HEK293T (cell line): ENCODE measurements around the gene ACKR1.

Experiments used
- CTCF ChIA-PET: fragments of 350-600 bp; formaldehyde crosslinking; extraction: SDS; loops from one replicate; lab custom pipeline; 2021; ENCODE audit warnings: antibody characterized with exemption, inconsistent platforms; lab: Yijun Ruan, JAX
- POLR2A ChIA-PET: fragments of 350-600 bp; formaldehyde crosslinking; extraction: SDS; loops from one replicate; lab custom pipeline; 2020; ENCODE audit warnings: antibody characterized with exemption, inconsistent platforms; lab: Yijun Ruan, JAX
- DNase-seq: peaks from one replicate; pipeline ENCODE4 v3.0.0; 2012; ENCODE audit warnings: mixed read lengths; ENCODE audit errors: extremely low spot score
- ARNT ChIP-seq: fragments of 450-650 bp; IDR thresholded peaks from 2 replicates; pipeline ENCODE4 v1.6.1; 2017; ENCODE audit warnings: mild to moderate bottlenecking
- BHLHE40 ChIP-seq: fragments of 450-650 bp; IDR thresholded peaks from 2 replicates; pipeline ENCODE4 v1.6.1; 2016; ENCODE audit warnings: mild to moderate bottlenecking, moderate library complexity, borderline replicate concordance
- CTBP1 ChIP-seq: fragments of 450-650 bp; IDR thresholded peaks from 2 replicates; pipeline ENCODE4 v1.6.1; 2016; ENCODE audit warnings: borderline replicate concordance
- ELF4 ChIP-seq: fragments of 450-650 bp; IDR thresholded peaks from 2 replicates; pipeline ENCODE4 v1.6.1; 2017; ENCODE audit warnings: antibody characterized with exemption
- FOXA1 ChIP-seq: fragments of 450-650 bp; IDR thresholded peaks from 2 replicates; pipeline ENCODE4 v1.6.1; 2016; ENCODE audit warnings: mild to moderate bottlenecking
- FOXK2 ChIP-seq: fragments of 450-650 bp; IDR thresholded peaks from 2 replicates; pipeline ENCODE4 v1.6.1; 2016; ENCODE audit warnings: mild to moderate bottlenecking
- FOXM1 ChIP-seq: fragments of 450-650 bp; IDR thresholded peaks from 2 replicates; pipeline ENCODE4 v1.6.1; 2017; ENCODE audit warnings: mild to moderate bottlenecking, borderline replicate concordance
- HDGF ChIP-seq: fragments of 450-650 bp; IDR thresholded peaks from 2 replicates; pipeline ENCODE4 v1.6.1; 2017; ENCODE audit warnings: antibody characterized with exemption, borderline replicate concordance
- L3MBTL2 ChIP-seq: fragments of 450-650 bp; conservative IDR thresholded peaks from 2 replicates; pipeline ENCODE4 v1.6.1; 2016; ENCODE audit warnings: mild to moderate bottlenecking
- LEF1 ChIP-seq: fragments of 450-650 bp; IDR thresholded peaks from 2 replicates; pipeline ENCODE4 v1.6.1; 2017; ENCODE audit warnings: mild to moderate bottlenecking, borderline replicate concordance
- NFRKB ChIP-seq: fragments of 450-650 bp; IDR thresholded peaks from 2 replicates; pipeline ENCODE4 v1.6.1; 2016; ENCODE audit warnings: mild to moderate bottlenecking, moderate library complexity
- SP1 ChIP-seq: fragments of 450-650 bp; IDR thresholded peaks from 2 replicates; pipeline ENCODE4 v1.6.1; 2017
- SUZ12 ChIP-seq: fragments of 450-650 bp; IDR thresholded peaks from 2 replicates; pipeline ENCODE4 v1.6.1; 2016; ENCODE audit warnings: mild to moderate bottlenecking
- TARDBP ChIP-seq: fragments of 450-650 bp; IDR thresholded peaks from 2 replicates; pipeline ENCODE4 v1.6.1; 2016
- ZNF384 ChIP-seq: fragments of 450-650 bp; IDR thresholded peaks from 2 replicates; pipeline ENCODE4 v1.6.1; 2016
- TF ChIP-seq, protein P1 (sequence below): fragments of 450-650 bp; IDR thresholded peaks from 2 replicates; pipeline ENCODE4 v1.6.1; 2016

The ACKR1 gene

DNA sequence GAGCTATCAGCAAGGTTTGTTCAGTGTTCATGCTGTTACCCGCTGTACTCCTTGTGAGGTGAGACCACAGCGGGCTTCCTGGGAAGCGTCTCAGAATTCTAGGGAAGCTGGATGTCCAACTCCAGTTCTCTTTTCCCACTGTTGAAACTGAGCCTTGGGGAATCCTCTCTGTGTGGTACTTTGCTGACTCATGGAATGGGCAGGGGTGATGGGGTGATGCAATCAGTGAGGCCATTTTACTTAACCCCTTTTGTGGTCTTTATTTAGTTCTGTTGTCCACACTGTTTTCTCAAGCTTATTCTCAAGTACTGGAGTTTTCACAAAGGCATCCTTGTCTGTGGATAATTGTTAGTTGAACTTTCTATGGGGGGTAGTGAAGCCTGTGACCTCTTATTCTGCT, 42.6 kb downstream of the ACKR1 start:
- ChIA-PET CTCF (no interaction called here), POLR2A (no interaction called here)
- TF ChIP-seq SP1: no peak
- TF ChIP-seq ARNT: no peak
- no peak for TF ChIP-seq FOXA1
- TF ChIP-seq NFRKB: no peak
- no peak for TF ChIP-seq LEF1
- TF ChIP-seq, protein P1, sequence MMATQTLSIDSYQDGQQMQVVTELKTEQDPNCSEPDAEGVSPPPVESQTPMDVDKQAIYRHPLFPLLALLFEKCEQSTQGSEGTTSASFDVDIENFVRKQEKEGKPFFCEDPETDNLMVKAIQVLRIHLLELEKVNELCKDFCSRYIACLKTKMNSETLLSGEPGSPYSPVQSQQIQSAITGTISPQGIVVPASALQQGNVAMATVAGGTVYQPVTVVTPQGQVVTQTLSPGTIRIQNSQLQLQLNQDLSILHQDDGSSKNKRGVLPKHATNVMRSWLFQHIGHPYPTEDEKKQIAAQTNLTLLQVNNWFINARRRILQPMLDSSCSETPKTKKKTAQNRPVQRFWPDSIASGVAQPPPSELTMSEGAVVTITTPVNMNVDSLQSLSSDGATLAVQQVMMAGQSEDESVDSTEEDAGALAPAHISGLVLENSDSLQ: no peak
- no peak for TF ChIP-seq SUZ12
- no peak for TF ChIP-seq TARDBP
- no peak for TF ChIP-seq HDGF
- TF ChIP-seq L3MBTL2: no peak
- no peak for DNase-seq

DNA sequence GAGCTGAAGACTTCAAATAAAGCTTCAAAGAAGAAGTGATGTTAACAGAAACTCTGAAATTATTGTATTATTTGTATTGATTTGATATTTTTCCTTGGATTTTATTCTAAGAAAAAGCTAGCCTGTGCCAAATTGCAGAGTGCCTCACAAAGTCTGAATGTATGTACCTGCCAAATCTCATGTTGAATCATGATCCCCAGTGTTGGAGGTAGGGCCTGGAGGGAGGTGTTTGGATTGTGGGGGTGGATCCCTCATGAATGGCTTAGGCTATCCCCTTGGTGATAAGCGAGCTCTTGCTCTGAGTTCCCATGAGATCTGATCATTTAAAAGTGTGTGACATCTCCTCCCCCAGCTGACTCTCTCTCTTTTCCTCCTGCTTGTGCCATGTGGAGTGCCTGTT, 43.6 kb downstream of the ACKR1 start:
- ChIA-PET POLR2A (no interaction called here), CTCF (interaction anchor here (0.5 to 0.6 kb wide), 2 partner anchors 118 to 1515 kb away, joined by 3 read pairs; no protein-coding TSS in a partner anchor)
- no peak for DNase-seq
- no peak for TF ChIP-seq FOXK2
- no peak for TF ChIP-seq SUZ12
- no peak for TF ChIP-seq TARDBP
- no peak for TF ChIP-seq FOXM1
- TF ChIP-seq, protein P1: no peak
- TF ChIP-seq ARNT: no peak
- no peak for TF ChIP-seq FOXA1
- no peak for TF ChIP-seq SP1
- no peak for TF ChIP-seq ELF4
- no peak for TF ChIP-seq HDGF
- TF ChIP-seq CTBP1: no peak
- TF ChIP-seq ZNF384: no peak
- TF ChIP-seq NFRKB: no peak
- TF ChIP-seq L3MBTL2: no peak
- TF ChIP-seq LEF1: no peak
- TF ChIP-seq BHLHE40: no peak

DNA sequence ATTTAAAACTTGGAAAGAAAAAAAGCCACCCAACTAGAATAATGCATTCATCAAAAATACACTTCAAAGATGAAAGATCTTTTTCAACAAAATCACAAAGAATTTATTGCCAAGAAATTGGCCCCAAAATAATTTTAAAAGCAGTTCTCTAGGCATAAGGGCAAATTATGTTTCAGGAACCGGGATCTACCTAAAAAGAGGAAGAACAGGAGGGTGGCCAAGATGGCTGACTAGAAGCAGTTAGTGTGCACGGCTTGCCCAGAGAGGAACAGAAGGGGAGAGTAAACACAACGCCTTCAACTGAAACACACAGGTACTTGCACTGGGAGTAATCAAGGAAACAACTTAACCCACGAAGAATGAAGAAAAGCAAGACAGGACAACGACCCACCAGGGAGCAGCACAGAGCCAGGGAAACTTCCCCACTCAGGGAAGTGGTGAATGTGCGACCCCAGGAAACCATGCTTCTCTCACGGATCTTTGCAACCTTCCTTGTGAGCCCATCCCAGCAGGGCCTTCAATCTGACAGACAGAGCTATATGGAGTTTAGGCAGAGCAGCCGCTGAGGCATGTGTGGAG, 46.1 kb downstream of the ACKR1 start:
- no peak for DNase-seq
- ChIA-PET CTCF (no interaction called here), POLR2A (no interaction called here)
- TF ChIP-seq SP1 (no peak), NFRKB (no peak), ELF4 (no peak), FOXA1 (no peak), ARNT (no peak), ZNF384 (no peak), TARDBP (no peak), CTBP1 (no peak), FOXM1 (no peak), HDGF (no peak), L3MBTL2 (no peak)
- TF ChIP-seq, protein P1: no peak
